DOHH2 (cell line): ENCODE results near the gene ZFP57.

Source experiments
- EZH2phosphoT487 ChIP-seq: fragments of 200-600 bp; sonication (generic); IDR thresholded peaks from 2 replicates; pipeline ENCODE4 v1.6.1; 2017; ENCODE audit warnings: borderline replicate concordance, mild to moderate bottlenecking, antibody characterized with exemption, low read length, moderate library complexity, mixed read lengths
- TF ChIP-seq, protein P1 (sequence below): fragments of 200-600 bp; sonication (generic); IDR thresholded peaks from one replicate; pipeline ENCODE4 v1.5.1; 2014; ENCODE audit warnings: antibody characterized with exemption, mild to moderate bottlenecking, low read depth, low read length; ENCODE audit not compliant: poor library complexity, severe bottlenecking

- TF ChIP-seq, protein P1, sequence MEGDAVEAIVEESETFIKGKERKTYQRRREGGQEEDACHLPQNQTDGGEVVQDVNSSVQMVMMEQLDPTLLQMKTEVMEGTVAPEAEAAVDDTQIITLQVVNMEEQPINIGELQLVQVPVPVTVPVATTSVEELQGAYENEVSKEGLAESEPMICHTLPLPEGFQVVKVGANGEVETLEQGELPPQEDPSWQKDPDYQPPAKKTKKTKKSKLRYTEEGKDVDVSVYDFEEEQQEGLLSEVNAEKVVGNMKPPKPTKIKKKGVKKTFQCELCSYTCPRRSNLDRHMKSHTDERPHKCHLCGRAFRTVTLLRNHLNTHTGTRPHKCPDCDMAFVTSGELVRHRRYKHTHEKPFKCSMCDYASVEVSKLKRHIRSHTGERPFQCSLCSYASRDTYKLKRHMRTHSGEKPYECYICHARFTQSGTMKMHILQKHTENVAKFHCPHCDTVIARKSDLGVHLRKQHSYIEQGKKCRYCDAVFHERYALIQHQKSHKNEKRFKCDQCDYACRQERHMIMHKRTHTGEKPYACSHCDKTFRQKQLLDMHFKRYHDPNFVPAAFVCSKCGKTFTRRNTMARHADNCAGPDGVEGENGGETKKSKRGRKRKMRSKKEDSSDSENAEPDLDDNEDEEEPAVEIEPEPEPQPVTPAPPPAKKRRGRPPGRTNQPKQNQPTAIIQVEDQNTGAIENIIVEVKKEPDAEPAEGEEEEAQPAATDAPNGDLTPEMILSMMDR: no peak
- no peak for TF ChIP-seq EZH2phosphoT487
These were observed 536 bp downstream of the ZFP57 start for GRCh38 chr6:29680416-29680815.
